ENCODE data around the gene RAB31.

DNA sequence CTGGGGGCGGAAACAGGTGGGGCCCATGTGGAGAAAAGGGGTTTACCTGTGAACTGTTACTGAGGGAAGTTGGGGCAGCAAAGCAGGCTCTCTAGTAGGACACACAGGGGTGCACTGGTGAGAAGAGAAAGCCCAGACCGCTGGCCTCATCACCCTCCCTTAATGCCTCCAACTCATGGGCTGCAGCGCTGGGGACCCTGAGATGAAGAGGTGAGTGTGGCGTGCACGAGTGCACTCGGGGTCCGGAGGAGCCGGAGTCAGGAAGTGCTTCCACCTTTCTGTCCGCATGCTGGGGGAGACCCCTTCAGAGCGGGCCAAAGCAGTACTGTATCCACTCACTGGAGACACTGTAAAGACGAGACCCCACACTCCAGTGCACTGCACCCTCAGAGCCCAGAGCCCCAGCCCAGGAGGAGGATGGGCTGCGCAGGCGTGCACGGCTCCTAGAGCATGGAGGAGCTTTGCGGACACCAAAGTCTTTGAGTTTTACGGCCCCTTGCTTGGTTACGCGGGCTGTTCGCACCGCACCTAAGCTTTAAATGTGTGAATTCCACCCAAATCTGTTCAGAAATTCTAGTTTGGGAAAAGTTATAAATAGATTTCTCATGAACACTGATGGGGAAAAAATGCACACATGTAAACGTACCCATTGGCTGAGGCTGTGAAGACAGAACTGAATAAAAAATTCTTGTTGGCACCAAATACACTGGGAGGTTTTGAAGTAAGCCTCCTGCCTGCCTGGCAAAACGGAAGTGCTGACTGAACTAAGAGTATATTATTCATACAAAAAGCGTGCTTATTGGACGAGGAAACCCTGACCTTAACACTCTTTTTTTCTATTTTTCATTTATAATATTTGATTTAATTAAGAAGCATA is 48.4 kb upstream of the RAB31 start:
- no peak for TF ChIP-seq FOXK1 (CRISPR knock-in tag; IDR thresholded peaks at IDR 0.05)
- TF ChIP-seq, protein P1, sequence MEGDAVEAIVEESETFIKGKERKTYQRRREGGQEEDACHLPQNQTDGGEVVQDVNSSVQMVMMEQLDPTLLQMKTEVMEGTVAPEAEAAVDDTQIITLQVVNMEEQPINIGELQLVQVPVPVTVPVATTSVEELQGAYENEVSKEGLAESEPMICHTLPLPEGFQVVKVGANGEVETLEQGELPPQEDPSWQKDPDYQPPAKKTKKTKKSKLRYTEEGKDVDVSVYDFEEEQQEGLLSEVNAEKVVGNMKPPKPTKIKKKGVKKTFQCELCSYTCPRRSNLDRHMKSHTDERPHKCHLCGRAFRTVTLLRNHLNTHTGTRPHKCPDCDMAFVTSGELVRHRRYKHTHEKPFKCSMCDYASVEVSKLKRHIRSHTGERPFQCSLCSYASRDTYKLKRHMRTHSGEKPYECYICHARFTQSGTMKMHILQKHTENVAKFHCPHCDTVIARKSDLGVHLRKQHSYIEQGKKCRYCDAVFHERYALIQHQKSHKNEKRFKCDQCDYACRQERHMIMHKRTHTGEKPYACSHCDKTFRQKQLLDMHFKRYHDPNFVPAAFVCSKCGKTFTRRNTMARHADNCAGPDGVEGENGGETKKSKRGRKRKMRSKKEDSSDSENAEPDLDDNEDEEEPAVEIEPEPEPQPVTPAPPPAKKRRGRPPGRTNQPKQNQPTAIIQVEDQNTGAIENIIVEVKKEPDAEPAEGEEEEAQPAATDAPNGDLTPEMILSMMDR (IDR thresholded peaks at IDR 0.05): no peak
- TF ChIP-seq, protein P2, sequence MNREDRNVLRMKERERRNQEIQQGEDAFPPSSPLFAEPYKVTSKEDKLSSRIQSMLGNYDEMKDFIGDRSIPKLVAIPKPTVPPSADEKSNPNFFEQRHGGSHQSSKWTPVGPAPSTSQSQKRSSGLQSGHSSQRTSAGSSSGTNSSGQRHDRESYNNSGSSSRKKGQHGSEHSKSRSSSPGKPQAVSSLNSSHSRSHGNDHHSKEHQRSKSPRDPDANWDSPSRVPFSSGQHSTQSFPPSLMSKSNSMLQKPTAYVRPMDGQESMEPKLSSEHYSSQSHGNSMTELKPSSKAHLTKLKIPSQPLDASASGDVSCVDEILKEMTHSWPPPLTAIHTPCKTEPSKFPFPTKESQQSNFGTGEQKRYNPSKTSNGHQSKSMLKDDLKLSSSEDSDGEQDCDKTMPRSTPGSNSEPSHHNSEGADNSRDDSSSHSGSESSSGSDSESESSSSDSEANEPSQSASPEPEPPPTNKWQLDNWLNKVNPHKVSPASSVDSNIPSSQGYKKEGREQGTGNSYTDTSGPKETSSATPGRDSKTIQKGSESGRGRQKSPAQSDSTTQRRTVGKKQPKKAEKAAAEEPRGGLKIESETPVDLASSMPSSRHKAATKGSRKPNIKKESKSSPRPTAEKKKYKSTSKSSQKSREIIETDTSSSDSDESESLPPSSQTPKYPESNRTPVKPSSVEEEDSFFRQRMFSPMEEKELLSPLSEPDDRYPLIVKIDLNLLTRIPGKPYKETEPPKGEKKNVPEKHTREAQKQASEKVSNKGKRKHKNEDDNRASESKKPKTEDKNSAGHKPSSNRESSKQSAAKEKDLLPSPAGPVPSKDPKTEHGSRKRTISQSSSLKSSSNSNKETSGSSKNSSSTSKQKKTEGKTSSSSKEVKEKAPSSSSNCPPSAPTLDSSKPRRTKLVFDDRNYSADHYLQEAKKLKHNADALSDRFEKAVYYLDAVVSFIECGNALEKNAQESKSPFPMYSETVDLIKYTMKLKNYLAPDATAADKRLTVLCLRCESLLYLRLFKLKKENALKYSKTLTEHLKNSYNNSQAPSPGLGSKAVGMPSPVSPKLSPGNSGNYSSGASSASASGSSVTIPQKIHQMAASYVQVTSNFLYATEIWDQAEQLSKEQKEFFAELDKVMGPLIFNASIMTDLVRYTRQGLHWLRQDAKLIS (CRISPR knock-in tag; IDR thresholded peaks at IDR 0.05; ENCODE audit: borderline replicate concordance): no peak

Measured in WTC11 (cell line).